Activated CD8-positive, alpha-beta memory T cell treated with anti-CD3 and anti-CD28 coated beads for 4 hours (primary cell): ENCODE measurements around the gene TREML4.

Experiments used
- DNase-seq, 2 donors: peaks; one replicate each; pipeline ENCODE4 v3.0.0-alpha.2; 2020; ENCODE audit warnings: low read depth in 2 of 2

TREML4 gene

GRCh38 chr6:41284726-41285125 lies 56.6 kb downstream of the TREML4 start:
- DNase-seq: no peak

GRCh38 chr6:41286544-41287346 lies 58.6 kb downstream of the TREML4 start, which contains the start of gene TREM1:
Gene TREM1, minus strand, starts transcription at chr6:41286682. Its CDS starts 27 bp downstream, at chr6:41286655.
- DNase-seq: no peak

- no peak for DNase-seq
These were observed 60.0 kb downstream of the TREML4 start for GRCh38 chr6:41288030-41288753.
